ENCODE results near the gene OAS1.

The OAS1 gene

DNA sequence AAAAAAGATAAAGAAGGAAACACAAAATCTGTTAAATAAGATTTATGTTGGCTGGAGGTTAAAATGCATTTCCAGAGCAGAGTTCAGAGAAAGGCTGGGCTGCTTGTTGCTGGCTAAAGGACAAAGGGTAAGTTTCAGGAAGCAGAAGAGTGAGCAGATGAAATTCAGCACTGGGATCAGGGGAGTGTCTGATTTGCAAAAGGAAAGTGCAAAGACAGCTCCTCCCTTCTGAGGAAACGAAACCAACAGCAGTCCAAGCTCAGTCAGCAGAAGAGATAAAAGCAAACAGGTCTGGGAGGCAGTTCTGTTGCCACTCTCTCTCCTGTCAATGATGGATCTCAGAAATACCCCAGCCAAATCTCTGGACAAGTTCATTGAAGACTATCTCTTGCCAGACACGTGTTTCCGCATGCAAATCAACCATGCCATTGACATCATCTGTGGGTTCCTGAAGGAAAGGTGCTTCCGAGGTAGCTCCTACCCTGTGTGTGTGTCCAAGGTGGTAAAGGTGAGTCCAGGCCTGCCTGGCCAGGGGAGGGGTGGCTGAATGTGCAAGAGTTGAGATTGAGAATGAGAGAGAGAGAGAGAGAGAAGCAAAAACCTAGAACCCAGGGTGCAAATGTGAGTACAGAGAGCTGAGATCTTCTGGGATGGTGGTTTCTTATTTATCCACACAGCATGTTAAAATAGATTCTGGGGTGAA lies at the start of gene OAS1:
Gene OAS1, plus strand, starts transcription at position 251 of the 703 bp plus-strand sequence. Its CDS starts 78 bp downstream, at position 329.
- H3K4me3 ChIP-seq (ENCODE audit: low read length) = peak within 1 kb of the TSS; percentile 31
- DNase-seq (ENCODE audit: low read depth) = peak; percentile 70
- TF ChIP-seq, protein P1, sequence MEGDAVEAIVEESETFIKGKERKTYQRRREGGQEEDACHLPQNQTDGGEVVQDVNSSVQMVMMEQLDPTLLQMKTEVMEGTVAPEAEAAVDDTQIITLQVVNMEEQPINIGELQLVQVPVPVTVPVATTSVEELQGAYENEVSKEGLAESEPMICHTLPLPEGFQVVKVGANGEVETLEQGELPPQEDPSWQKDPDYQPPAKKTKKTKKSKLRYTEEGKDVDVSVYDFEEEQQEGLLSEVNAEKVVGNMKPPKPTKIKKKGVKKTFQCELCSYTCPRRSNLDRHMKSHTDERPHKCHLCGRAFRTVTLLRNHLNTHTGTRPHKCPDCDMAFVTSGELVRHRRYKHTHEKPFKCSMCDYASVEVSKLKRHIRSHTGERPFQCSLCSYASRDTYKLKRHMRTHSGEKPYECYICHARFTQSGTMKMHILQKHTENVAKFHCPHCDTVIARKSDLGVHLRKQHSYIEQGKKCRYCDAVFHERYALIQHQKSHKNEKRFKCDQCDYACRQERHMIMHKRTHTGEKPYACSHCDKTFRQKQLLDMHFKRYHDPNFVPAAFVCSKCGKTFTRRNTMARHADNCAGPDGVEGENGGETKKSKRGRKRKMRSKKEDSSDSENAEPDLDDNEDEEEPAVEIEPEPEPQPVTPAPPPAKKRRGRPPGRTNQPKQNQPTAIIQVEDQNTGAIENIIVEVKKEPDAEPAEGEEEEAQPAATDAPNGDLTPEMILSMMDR (IDR thresholded peaks at IDR 0.05; ENCODE audit: insufficient read depth, low read depth, low read length, missing control alignments) = no peak

DNA sequence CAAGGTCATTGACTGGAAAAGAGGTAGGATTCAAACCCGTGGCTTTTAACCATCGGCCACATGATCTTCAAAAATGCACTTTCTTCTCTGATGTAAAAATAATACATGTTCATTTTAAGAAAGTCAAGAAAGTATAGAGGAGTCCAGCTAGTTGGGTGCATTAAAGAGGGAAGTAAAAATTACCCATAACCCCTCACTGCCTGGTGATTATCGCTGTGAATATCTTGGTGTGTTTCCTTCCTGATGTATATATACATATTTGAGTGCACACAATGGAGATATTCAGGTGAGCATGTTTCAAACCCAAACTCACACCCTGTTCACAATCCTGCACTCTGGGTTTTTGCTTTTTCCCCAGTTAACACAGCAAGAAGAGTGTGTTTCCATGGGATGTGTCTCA lies 47.5 kb upstream of the OAS1 start:
- DNase-seq (ENCODE audit: low read depth) = no peak
- no peak overlapping the region for H3K4me3 ChIP-seq (ENCODE audit: low read length)
- TF ChIP-seq, protein P1 (IDR thresholded peaks at IDR 0.05; ENCODE audit: insufficient read depth, low read depth, low read length, missing control alignments) = no peak

DNA sequence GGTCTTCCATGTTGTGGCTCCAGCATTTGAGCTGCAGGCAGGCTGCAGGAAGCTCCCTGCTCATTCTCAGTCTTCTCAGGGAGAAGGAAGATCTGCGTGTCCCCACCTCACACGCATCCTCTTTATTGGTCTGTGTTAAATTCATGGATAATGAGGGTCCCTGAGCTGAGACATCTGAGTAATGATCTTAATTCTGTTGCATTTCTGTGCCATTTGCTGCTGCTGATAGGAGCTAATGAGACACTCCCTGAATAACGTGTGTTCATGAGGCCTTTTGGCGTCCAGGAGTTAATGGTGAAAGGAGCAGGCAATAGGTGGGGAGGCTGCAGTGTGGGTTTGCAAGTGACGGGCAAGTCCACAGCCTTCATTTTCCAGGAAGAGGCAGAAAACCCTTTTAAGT lies 46.6 kb upstream of the OAS1 start:
- no peak for DNase-seq (ENCODE audit: low read depth)
- TF ChIP-seq, protein P1 (IDR thresholded peaks at IDR 0.05; ENCODE audit: insufficient read depth, low read depth, low read length, missing control alignments) = no peak

DNA sequence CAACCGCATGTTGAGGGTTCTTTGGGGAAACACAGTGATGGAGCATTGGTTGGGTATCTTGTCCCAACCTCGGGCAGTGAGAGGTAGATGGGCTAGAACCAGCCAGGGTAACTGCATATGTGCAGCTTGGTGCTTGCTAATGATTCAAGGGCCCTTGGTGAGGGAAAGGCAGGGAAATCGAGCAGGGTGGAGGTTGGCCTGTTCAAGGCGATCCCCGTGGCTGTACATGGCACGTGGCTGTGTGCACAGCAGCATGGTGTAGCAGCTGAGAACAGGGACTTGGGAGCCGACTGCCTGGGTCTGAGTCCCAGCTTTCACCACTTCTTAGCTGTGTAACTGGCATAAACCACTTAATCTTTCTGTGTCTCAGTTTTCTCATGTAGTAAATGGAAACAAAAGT lies 45.5 kb upstream of the OAS1 start:
- no peak overlapping the region for H3K4me3 ChIP-seq (ENCODE audit: low read length)
- TF ChIP-seq, protein P1 (IDR thresholded peaks at IDR 0.05; ENCODE audit: insufficient read depth, low read depth, low read length, missing control alignments) = no peak
- no peak for DNase-seq (ENCODE audit: low read depth)

More for the DNA sequence above, 46.6 kb upstream of the OAS1 start:
- no peak overlapping the region for H3K4me3 ChIP-seq (ENCODE audit: low read length)

DNA sequence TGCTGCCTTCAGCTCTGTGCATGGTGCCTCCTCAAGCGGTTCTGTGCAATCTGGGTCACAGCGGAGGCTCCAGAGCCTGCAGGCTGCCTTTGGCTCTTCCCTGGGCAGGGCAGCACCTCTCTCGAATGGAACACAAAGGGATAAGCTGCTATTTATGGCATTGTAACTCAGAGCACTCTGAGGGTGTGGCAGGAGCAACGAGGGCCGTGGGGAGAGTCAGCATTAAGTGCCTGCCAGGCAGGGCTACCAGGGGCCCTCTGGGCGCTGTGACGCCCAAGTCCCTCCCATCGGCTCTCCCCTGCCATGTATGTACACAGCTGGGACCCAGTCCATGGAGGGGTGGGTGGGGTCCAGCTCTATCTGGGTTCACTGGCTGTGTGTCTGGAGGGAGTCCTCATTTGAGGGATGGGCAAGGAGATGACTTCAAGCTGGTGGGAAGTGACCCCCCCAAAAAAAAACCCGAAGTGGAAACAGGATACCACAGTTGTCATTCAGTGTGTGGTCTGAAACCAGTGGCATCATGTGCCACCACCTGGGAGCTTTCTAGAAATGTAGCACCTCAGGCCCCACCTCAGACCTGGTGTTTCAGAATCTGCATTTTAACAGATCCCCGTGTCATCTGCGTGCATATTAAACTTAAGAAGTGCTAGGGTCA lies 44.0 kb upstream of the OAS1 start:
- TF ChIP-seq, protein P1 (IDR thresholded peaks at IDR 0.05; ENCODE audit: insufficient read depth, low read depth, low read length, missing control alignments) = no peak
- H3K4me3 ChIP-seq (ENCODE audit: low read length) = no peak overlapping the region
- no peak for DNase-seq (ENCODE audit: low read depth)

DNA sequence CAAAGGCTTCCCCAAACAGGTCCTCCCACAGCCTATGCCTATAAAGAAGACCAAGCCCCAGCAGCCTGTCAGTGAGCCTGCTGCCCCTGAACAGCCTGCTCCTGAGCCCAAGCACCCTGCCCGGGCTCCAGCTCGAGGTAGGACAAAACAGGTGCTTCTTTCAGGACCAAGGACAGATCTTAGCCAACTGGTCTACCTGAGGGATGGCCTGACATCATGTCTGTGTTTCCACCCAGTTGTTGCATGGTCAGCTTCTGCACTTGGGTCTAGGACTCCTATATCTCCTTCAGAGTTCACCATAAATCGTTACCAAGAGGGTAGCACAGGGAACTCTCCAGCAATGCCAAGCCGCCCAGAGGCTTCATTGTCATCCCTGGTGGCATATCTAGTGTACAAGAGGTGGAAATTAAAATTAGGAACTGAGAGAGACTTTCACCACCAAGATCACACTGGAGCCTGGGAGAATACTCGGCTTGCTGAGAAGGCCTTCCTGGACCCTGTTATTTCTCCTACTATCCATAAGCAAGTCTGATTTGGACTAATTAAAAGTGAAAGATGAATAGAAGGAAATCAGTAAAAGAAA lies 38.2 kb upstream of the OAS1 start:
- TF ChIP-seq, protein P1 (IDR thresholded peaks at IDR 0.05; ENCODE audit: insufficient read depth, low read depth, low read length, missing control alignments) = no peak
- no peak overlapping the region for H3K4me3 ChIP-seq (ENCODE audit: low read length)
- peak; percentile 58 for DNase-seq (ENCODE audit: low read depth)
